Keratinocyte (primary cell): ENCODE data around the gene NCOA7. TPM values are rescaled to one million over a fixed set of nuclear protein-coding genes. Genes with fewer than 3 reads are reported as not detected.
A peak's percentile ranks its signal among the peaks of the same experiment; 100 is the strongest.

ENCODE experiments used
- DNase-seq: peaks from one replicate; pipeline ENCODE4 v3.0.0-alpha.2; 2011; ENCODE audit warnings: low read depth, missing footprints, low spot score
- FAIRE-seq: peaks from 2 replicates; lab custom pipeline; 2011; peaks lifted over from hg19 to GRCh38; lab: Jason Lieb, UNC
- H2AFZ ChIP-seq: 2 replicates; pipeline ENCODE4 v1.6.0; 2012; ENCODE audit warnings: low read length, control low read depth, inconsistent platforms; ENCODE audit not compliant: control insufficient read depth
- H3K27ac ChIP-seq: 2 replicates; pipeline ENCODE4 v1.5.1; 2011; ENCODE audit warnings: low read length; ENCODE audit not compliant: control insufficient read depth, insufficient read depth
- H3K27me3 ChIP-seq: 3 replicates; pipeline ENCODE4 v1.6.0; 2011; ENCODE audit warnings: low read length; ENCODE audit not compliant: control insufficient read depth, insufficient read depth; ENCODE audit errors: extremely low read depth
- H3K36me3 ChIP-seq, 2 experiments: 2 replicates in 1 of 2; 3 replicates in 1 of 2; pipeline ENCODE4 v1.5.1; 2011; ENCODE audit warnings: low read length in 2 of 2, mild to moderate bottlenecking in 1 of 2; ENCODE audit not compliant: control insufficient read depth in 2 of 2, insufficient read depth in 2 of 2; ENCODE audit errors: extremely low read depth in 1 of 2
- H3K4me1 ChIP-seq: 3 replicates; pipeline ENCODE4 v1.5.1; 2011; ENCODE audit warnings: low read length; ENCODE audit not compliant: control insufficient read depth, insufficient read depth; ENCODE audit errors: extremely low read depth
- H3K4me2 ChIP-seq: 3 replicates; pipeline ENCODE4 v1.6.0; 2011; ENCODE audit warnings: low read depth, low read length; ENCODE audit not compliant: control insufficient read depth, insufficient read depth; ENCODE audit errors: extremely low read depth
- H3K4me3 ChIP-seq, 3 experiments: fragments of 200-600 bp in 1 of 3; sonication (generic) in 1 of 3; 2 replicates in 2 of 3; 3 replicates in 1 of 3; pipeline ENCODE4 v1.5.1; 2011 to 2016; ENCODE audit warnings: low read length in 3 of 3, mild to moderate bottlenecking in 3 of 3, control low read depth in 2 of 3, inconsistent platforms in 1 of 3, low read depth in 1 of 3, mixed read lengths in 1 of 3, mixed run types in 1 of 3, moderate library complexity in 1 of 3; ENCODE audit not compliant: control insufficient read depth in 2 of 3, insufficient read depth in 2 of 3; ENCODE audit errors: extremely low read depth in 1 of 3
- H3K79me2 ChIP-seq: 2 replicates; pipeline ENCODE4 v1.6.0; 2012; ENCODE audit warnings: low read length; ENCODE audit not compliant: control insufficient read depth, insufficient read depth
- H3K9ac ChIP-seq: 3 replicates; pipeline ENCODE4 v1.6.0; 2011; ENCODE audit warnings: low read length; ENCODE audit not compliant: control insufficient read depth, insufficient read depth; ENCODE audit errors: extremely low read depth
- H3K9me1 ChIP-seq: 3 replicates; pipeline ENCODE4 v1.6.0; 2011; ENCODE audit warnings: low read length; ENCODE audit not compliant: control insufficient read depth, insufficient read depth; ENCODE audit errors: extremely low read depth
- H3K9me3 ChIP-seq: 2 replicates; pipeline ENCODE4 v1.5.1; 2012; ENCODE audit warnings: low read depth, low read length; ENCODE audit not compliant: control insufficient read depth
- H4K20me1 ChIP-seq: 3 replicates; pipeline ENCODE4 v1.6.0; 2011; ENCODE audit warnings: low read length; ENCODE audit not compliant: control insufficient read depth, insufficient read depth; ENCODE audit errors: extremely low read depth
- CTCF ChIP-seq, 3 experiments: IDR thresholded peaks in 1 of 3; conservative IDR thresholded peaks in 1 of 3; optimal IDR thresholded peaks in 1 of 3; 2 replicates in 2 of 3; 3 replicates in 1 of 3; pipeline versions ENCODE3 to v1.5.1; 2011; ENCODE audit warnings: low read length in 3 of 3, mild to moderate bottlenecking in 3 of 3, moderate library complexity in 2 of 3, control low read depth in 1 of 3, inconsistent platforms in 1 of 3; ENCODE audit not compliant: insufficient read depth in 2 of 3; ENCODE audit errors: extremely low read depth in 1 of 3
- EZH2 ChIP-seq: IDR thresholded peaks from one replicate; pipeline ENCODE4 v1.6.1; 2012; ENCODE audit warnings: inconsistent platforms, mild to moderate bottlenecking, low read length, moderate library complexity
- dilution Hi-C: fragments of 300-500 bp; cut with MboI; formaldehyde crosslinking; loops from one replicate; pipeline ENCODE4 v1.7.0; 2020; ENCODE audit warnings: low sequenced_read_pairs; ENCODE audit not compliant: extremely low pct_ligation_motif_present
- polyA plus RNA-seq, 5 experiments: library from polyadenylated mRNA; depleted of rRNA in 3 of 5; stranded (reverse) in 3 of 5; stranded (forward) in 1 of 5; unstranded in 1 of 5; fragments of >200 nt; gene quantifications; 1 replicate in 1 of 5; 2 replicates in 3 of 5; 3 replicates in 1 of 5; pipeline versions ENCODE4 v1.2.1 to v1.2.3, GENCODE V29; 2011 to 2012; ENCODE audit warnings: missing spikeins in 2 of 5, low read depth in 1 of 5, low replicate concordance in 1 of 5

NCOA7 gene
- polyA plus RNA-seq, 1 donor (not counting 4 experiments of a cell fraction or from before 2014, with no cell fraction given), result 20.5 TPM

GRCh38 chr6:125871365-125871764 lies 80.6 kb downstream of the NCOA7 start:
- dilution Hi-C loops, result no loop called here
- no peak overlapping the region for H3K4me2 ChIP-seq
- no peaks in the 10 kb centered on the region for H3K79me2 ChIP-seq
- H3K9ac ChIP-seq, result no peak overlapping the region
- DNase-seq, result no peak
- no peak overlapping the region for H3K4me3 ChIP-seq
- H2AFZ ChIP-seq, result no peak overlapping the region
- no peaks in the 10 kb centered on the region for H3K9me1 ChIP-seq
- TF ChIP-seq EZH2, result no peak
- no peak for TF ChIP-seq CTCF (optimal IDR thresholded peaks at IDR 0.05 in 1 of 3, IDR thresholded peaks at IDR 0.05 in 1 of 3, conservative IDR thresholded peaks at IDR 0.05 in 1 of 3; ENCODE audit: extremely low read depth in 1 of 3, insufficient read depth in 2 of 3, low read length in 3 of 3)
- H4K20me1 ChIP-seq, result no peaks in the 10 kb centered on the region
- H3K27ac ChIP-seq, result no peak overlapping the region
- H3K4me1 ChIP-seq, result peaks cover 29% of the 10 kb centered on the region
- H3K36me3 ChIP-seq, result no peaks in the 10 kb centered on the region
- H3K27me3 ChIP-seq, result no peaks in the 10 kb centered on the region
- FAIRE-seq, result peak; percentile 26
- no peaks in the 10 kb centered on the region for H3K9me3 ChIP-seq

- no peaks in the 10 kb centered on the region for H3K79me2 ChIP-seq
- no peak overlapping the region for H2AFZ ChIP-seq
- H4K20me1 ChIP-seq, result no peaks in the 10 kb centered on the region
- FAIRE-seq, result no peak
- no peak overlapping the region for H3K9ac ChIP-seq
- no peaks in the 10 kb centered on the region for H3K27me3 ChIP-seq
- no peak overlapping the region for H3K4me3 ChIP-seq
- no peaks in the 10 kb centered on the region for H3K9me3 ChIP-seq
- H3K9me1 ChIP-seq, result no peaks in the 10 kb centered on the region
- dilution Hi-C loops, result no loop called here
- no peaks in the 10 kb centered on the region for H3K36me3 ChIP-seq
- H3K4me1 ChIP-seq, result peaks cover 23% of the 10 kb centered on the region
- no peak for TF ChIP-seq CTCF (optimal IDR thresholded peaks at IDR 0.05 in 1 of 3, IDR thresholded peaks at IDR 0.05 in 1 of 3, conservative IDR thresholded peaks at IDR 0.05 in 1 of 3; ENCODE audit: extremely low read depth in 1 of 3, insufficient read depth in 2 of 3, low read length in 3 of 3)
- no peak for TF ChIP-seq EZH2
- H3K27ac ChIP-seq, result no peak overlapping the region
- peak; percentile 5 for DNase-seq
- H3K4me2 ChIP-seq, result peak overlapping the region; percentile 47
Measured at GRCh38 chr6:125872259-125872921, 81.6 kb downstream of the NCOA7 start.
